Stimulated activated naive B cell treated with anti-CD40 and anti-IgM and Interleukin-4, amounts not matched to agents 10 μg/mL and 1 μg/mL and 100 μg/mL, for 72 hours (primary cell): ENCODE results near the gene NPTN.
A peak's percentile ranks its signal among the peaks of the same experiment; 100 is the strongest.
"Not testable (repeated sequence)": the region's sequence is repeated elsewhere in the genome, so short reads cannot be mapped to it uniquely, and the experiment has no call there.

Experiments
- ATAC-seq, 2 donors: fragments of 150-1000 bp; cut with Tn5 transposase; replicated peaks; 2 replicates each; pipeline ENCODE4 v1.10.0; 2021; ENCODE audit warnings: moderate library complexity in 1 of 2
- DNase-seq: peaks from one replicate; pipeline ENCODE4 v3.0.0; 2021
- H3K27ac Mint-ChIP-seq: one replicate; pipeline ENCODE4 v1.8.0; 2022; ENCODE audit warnings: mild to moderate bottlenecking, mixed read lengths
- H3K27me3 Mint-ChIP-seq, 2 donors: one replicate each; pipeline ENCODE4 v1.8.0; 2022; ENCODE audit warnings: mixed read lengths in 2 of 2
- H3K36me3 Mint-ChIP-seq, 2 donors: one replicate each; pipeline ENCODE4 v1.8.0; 2022; ENCODE audit warnings: mixed read lengths in 2 of 2, mild to moderate bottlenecking in 1 of 2
- H3K4me1 Mint-ChIP-seq, 2 donors: one replicate each; pipeline ENCODE4 v1.8.0; 2022; ENCODE audit warnings: mixed read lengths in 2 of 2, mild to moderate bottlenecking in 1 of 2
- H3K4me3 Mint-ChIP-seq, 2 donors: one replicate each; pipeline ENCODE4 v1.8.0; 2022; ENCODE audit warnings: mild to moderate bottlenecking in 2 of 2, mixed read lengths in 2 of 2, moderate library complexity in 1 of 2
- H3K9me3 Mint-ChIP-seq, 2 donors: one replicate each; pipeline ENCODE4 v1.8.0; 2022; ENCODE audit warnings: mixed read lengths in 2 of 2, mild to moderate bottlenecking in 1 of 2

Gene NPTN

DNA sequence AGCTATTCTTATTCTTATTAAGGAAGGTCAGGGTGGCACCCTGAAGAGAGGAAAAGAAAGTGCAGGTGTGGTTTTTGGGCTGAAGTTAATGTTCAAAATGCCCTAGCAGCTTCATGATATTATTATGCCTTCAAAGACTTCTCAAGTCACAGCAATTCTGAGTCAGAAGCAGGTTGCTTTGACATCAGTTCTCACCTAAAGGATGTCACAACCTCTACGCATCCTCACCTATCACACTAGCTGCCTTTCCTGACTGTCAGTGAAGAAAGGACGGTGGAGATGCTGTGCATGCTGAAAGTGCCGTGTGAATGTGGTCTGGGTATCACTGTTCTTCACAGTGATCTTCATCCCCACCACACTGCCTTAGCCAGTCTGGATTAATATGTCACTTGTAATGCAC is 49.6 kb downstream of the NPTN start:
- ATAC-seq (no peak), DNase-seq (no peak)
- H3K36me3 Mint-ChIP-seq = peaks cover 32 to 67% of the 10 kb centered on the region in 2 donors
- H3K27me3 Mint-ChIP-seq = no peaks in the 10 kb centered on the region
- H3K4me1 Mint-ChIP-seq = no peaks in the 10 kb centered on the region
- H3K27ac Mint-ChIP-seq = no peak overlapping the region
- H3K4me3 Mint-ChIP-seq = no peak overlapping the region
- H3K9me3 Mint-ChIP-seq = no peaks in the 10 kb centered on the region

- Mint-ChIP-seq H3K27me3 (no peaks in the 10 kb centered on the region), H3K4me1 (no peaks in the 10 kb centered on the region), H3K27ac (no peak overlapping the region), H3K36me3 (peaks cover 32 to 66% of the 10 kb centered on the region in 2 donors), H3K9me3 (no peaks in the 10 kb centered on the region), H3K4me3 (no peak overlapping the region)
- DNase-seq (no peak), ATAC-seq (no peak)
Observed at GRCh38 chr15:73582851-73583379, 50.3 kb downstream of the NPTN start.

DNA sequence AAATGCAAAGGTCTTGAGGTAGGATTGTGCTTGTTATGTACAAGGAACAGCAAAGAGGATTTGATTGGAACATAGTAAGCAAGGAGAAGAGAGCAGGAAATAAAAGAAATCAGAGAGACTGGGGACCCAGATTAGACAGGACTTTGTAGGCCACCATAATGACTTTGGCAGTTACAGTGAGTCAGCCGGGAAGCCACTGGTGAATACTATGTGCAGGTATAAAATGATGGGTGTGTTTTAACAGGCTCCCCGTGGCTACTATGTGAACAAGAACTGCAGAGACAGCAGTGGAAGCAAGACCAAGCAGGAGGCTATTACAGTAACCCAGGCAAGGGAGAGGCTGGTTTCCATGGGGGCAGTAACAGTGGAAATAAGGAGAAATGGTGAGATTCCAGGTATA is 55.2 kb downstream of the NPTN start:
- ATAC-seq = no peak
- no peak overlapping the region for H3K27ac Mint-ChIP-seq

GRCh38 chr15:73577593-73577992 is 55.6 kb downstream of the NPTN start:
- H3K4me1 Mint-ChIP-seq, ATAC-seq, H3K27ac Mint-ChIP-seq, DNase-seq, H3K9me3 Mint-ChIP-seq, H3K27me3 Mint-ChIP-seq, H3K4me3 Mint-ChIP-seq: not testable (repeated sequence)
- peaks cover 17 to 44% of the 10 kb centered on the region in 2 donors for H3K36me3 Mint-ChIP-seq

More for the DNA sequence above, 55.2 kb downstream of the NPTN start:
- Mint-ChIP-seq H3K9me3 (no peaks in the 10 kb centered on the region), H3K4me1 (no peaks in the 10 kb centered on the region), H3K27me3 (no peaks in the 10 kb centered on the region), H3K4me3 (no peak overlapping the region), H3K36me3 (peaks cover 21 to 44% of the 10 kb centered on the region in 2 donors)
- no peak for DNase-seq

- DNase-seq (no peak), ATAC-seq (no peak)
- Mint-ChIP-seq H3K4me1 (peaks cover 4 to 9% of the 10 kb centered on the region in 2 donors), H3K9me3 (no peaks in the 10 kb centered on the region), H3K27ac (peak overlapping the region; percentile 65), H3K36me3 (peaks cover 18 to 48% of the 10 kb centered on the region in 2 donors), H3K4me3 (no peak overlapping the region), H3K27me3 (no peaks in the 10 kb centered on the region)
Observed at GRCh38 chr15:73575636-73576247, 57.4 kb downstream of the NPTN start.

DNA sequence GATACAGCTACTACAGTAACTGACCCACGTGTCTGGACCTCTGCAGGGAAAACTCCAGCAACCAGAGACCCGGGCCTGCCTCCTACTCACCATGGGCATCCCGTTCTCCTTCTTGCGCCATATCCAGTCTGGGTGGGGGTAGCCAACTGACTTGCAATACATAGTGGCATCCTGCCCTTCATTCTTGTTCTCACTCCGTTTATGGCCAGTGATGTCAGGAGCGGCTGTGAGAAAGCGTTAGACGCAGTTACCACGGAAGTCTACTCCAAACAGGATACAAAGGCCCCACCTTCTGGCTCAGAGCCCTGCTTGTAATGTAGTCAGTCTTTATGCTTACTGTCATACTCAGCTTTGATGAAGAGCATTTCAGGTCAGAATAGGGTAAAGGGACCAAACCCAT is 59.6 kb downstream of the NPTN start:
- Mint-ChIP-seq H3K4me1 (peaks cover 11 to 18% of the 10 kb centered on the region in 2 donors), H3K36me3 (peaks cover 32 to 64% of the 10 kb centered on the region in 2 donors), H3K27ac (no peak overlapping the region), H3K27me3 (no peaks in the 10 kb centered on the region), H3K4me3 (no peak overlapping the region), H3K9me3 (no peaks in the 10 kb centered on the region)
- DNase-seq (no peak), ATAC-seq (no peak)

- H3K27ac Mint-ChIP-seq = no peak overlapping the region
- no peak for DNase-seq
- H3K4me1 Mint-ChIP-seq = peaks cover 11 to 18% of the 10 kb centered on the region in 2 donors
- H3K4me3 Mint-ChIP-seq = no peak overlapping the region
- ATAC-seq = no peak
- no peaks in the 10 kb centered on the region for H3K9me3 Mint-ChIP-seq
- H3K36me3 Mint-ChIP-seq = peaks cover 29 to 65% of the 10 kb centered on the region in 2 donors
- no peaks in the 10 kb centered on the region for H3K27me3 Mint-ChIP-seq
Observed at GRCh38 chr15:73573037-73573436, 60.2 kb downstream of the NPTN start.

DNA sequence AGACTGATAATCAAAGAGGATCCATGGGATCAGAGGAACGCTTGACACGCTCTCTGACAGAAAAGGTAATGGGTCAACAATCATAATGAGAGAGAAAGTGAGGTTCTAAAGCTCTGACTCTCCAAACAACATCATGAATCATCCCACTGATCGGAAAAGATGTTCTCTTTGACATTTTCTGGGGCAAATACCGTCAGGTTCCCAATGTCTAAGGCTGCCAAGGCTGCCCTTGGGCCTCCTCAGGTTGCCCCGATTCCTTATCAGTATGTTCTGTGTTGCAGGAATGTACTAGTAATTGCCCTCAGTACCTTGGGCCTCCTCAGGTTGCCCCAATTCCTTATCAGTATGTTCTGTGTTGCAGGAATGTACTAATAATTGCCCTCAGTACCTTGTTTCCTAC is 60.9 kb downstream of the NPTN start:
- Mint-ChIP-seq H3K27ac (no peak overlapping the region), H3K4me3 (no peak overlapping the region), H3K9me3 (no peaks in the 10 kb centered on the region), H3K4me1 (peaks cover 11 to 18% of the 10 kb centered on the region in 2 donors), H3K27me3 (no peaks in the 10 kb centered on the region), H3K36me3 (peaks cover 31 to 64% of the 10 kb centered on the region in 2 donors)
- no peak for DNase-seq
- no peak for ATAC-seq

DNA sequence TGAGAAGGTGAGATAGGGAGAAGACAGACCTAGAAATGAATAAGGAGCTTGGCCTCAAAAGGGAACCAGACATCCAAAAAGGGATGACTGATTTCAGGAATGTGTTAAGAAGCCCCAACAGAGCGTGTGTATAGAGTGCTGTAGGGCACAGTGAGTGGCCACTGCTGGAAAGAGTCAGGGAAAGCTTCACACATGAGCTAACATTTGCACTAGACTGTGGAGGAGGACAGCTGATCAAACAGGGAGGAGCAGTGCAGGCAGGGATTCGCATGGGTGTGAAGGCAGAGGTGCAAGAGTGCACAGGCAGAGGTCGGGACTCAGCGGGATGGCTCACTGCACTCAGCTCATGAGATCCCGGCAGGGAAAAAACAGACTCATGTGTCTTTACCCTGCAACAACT is 61.8 kb downstream of the NPTN start:
- no peaks in the 10 kb centered on the region for H3K9me3 Mint-ChIP-seq
- peaks cover 11 to 18% of the 10 kb centered on the region in 2 donors for H3K4me1 Mint-ChIP-seq
- no peak for DNase-seq
- H3K36me3 Mint-ChIP-seq = peaks cover 36 to 62% of the 10 kb centered on the region in 2 donors
- H3K27me3 Mint-ChIP-seq = no peaks in the 10 kb centered on the region
- ATAC-seq = peak; percentile 13 to 44
- no peak overlapping the region for H3K4me3 Mint-ChIP-seq
- peak overlapping the region; percentile 21 for H3K27ac Mint-ChIP-seq

- peaks cover 36 to 56% of the 10 kb centered on the region in 2 donors for H3K36me3 Mint-ChIP-seq
- H3K4me1 Mint-ChIP-seq = peaks cover 11 to 18% of the 10 kb centered on the region in 2 donors
- H3K9me3 Mint-ChIP-seq = no peaks in the 10 kb centered on the region
- H3K4me3 Mint-ChIP-seq = peak overlapping the region in 1 of 2 donors; percentile 47
- peak overlapping the region; percentile 79 for H3K27ac Mint-ChIP-seq
- DNase-seq (peak; percentile 20), ATAC-seq (peak; percentile 87 to 91)
- no peaks in the 10 kb centered on the region for H3K27me3 Mint-ChIP-seq
Observed at GRCh38 chr15:73570355-73571032, 62.7 kb downstream of the NPTN start.

- Mint-ChIP-seq H3K4me1 (peaks cover 11 to 18% of the 10 kb centered on the region in 2 donors), H3K27ac (peak overlapping the region; percentile 31), H3K36me3 (peaks cover 38 to 64% of the 10 kb centered on the region in 2 donors), H3K9me3 (no peaks in the 10 kb centered on the region), H3K4me3 (no peak overlapping the region), H3K27me3 (no peaks in the 10 kb centered on the region)
- DNase-seq = no peak
- no peak for ATAC-seq
Observed at GRCh38 chr15:73569361-73569760, 63.8 kb downstream of the NPTN start.

GRCh38 chr15:73568564-73569280 is 64.5 kb downstream of the NPTN start:
- Mint-ChIP-seq H3K9me3 (no peaks in the 10 kb centered on the region), H3K27ac (no peak overlapping the region)
- no peak for ATAC-seq

DNA sequence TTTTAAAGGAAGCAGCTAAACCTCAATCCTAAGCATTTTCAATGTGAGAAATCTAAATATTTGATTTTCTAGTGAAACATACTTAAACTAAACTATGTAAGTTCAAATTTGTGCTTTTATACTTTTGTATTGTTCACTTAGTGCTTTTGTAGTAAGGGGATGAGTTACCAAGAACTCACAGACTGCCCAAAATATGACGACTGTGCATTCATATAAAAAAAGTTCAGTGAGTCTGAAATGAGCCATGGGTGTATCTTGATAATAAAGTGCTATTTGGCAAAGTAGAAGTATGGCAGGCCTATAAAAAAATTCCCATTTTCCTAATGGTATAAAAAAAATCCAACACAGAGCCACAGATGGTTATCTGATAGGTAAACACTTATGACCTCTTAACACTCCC is 66.2 kb downstream of the NPTN start:
- Mint-ChIP-seq H3K27ac (no peak overlapping the region), H3K4me3 (no peak overlapping the region), H3K9me3 (no peaks in the 10 kb centered on the region), H3K36me3 (peaks cover 40 to 62% of the 10 kb centered on the region in 2 donors), H3K27me3 (no peaks in the 10 kb centered on the region), H3K4me1 (peaks cover 11 to 18% of the 10 kb centered on the region in 2 donors)
- DNase-seq (no peak), ATAC-seq (no peak)

More at GRCh38 chr15:73568564-73569280, 64.5 kb downstream of the NPTN start:
- Mint-ChIP-seq H3K27me3 (no peaks in the 10 kb centered on the region), H3K36me3 (peaks cover 38 to 63% of the 10 kb centered on the region in 2 donors), H3K4me1 (peaks cover 11 to 18% of the 10 kb centered on the region in 2 donors), H3K4me3 (no peak overlapping the region)
- DNase-seq = no peak

DNA sequence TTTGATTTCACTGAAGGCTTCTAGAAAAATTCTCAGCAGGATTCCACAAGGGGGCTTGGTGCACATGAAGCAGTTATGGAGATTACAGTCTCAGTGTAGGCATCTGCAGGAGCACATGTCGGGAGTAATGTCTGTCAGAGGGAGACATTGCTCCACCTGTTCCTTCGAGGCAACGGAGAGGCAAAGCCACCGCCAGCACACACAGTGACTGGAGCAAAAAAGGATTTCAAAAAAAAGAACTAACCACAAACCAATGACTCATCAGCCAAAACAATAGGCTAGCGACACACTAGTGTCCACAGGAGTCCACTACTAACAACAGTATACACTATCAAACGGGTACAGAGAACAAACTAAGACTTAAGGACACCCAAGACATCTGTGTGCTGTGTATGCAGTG is 68.9 kb downstream of the NPTN start:
- DNase-seq = no peak
- no peak for ATAC-seq
- no peak overlapping the region for H3K4me3 Mint-ChIP-seq

More for the DNA sequence above, 68.9 kb downstream of the NPTN start:
- Mint-ChIP-seq H3K4me1 (no peaks in the 10 kb centered on the region), H3K27ac (peak overlapping the region; percentile 59), H3K36me3 (peaks cover 23 to 39% of the 10 kb centered on the region in 2 donors), H3K9me3 (no peaks in the 10 kb centered on the region), H3K27me3 (no peaks in the 10 kb centered on the region)
